HG03378 (cell line): Measurements from ENCODE around the gene SCPEP1.
A peak's percentile ranks its signal among the peaks of the same experiment; 100 is the strongest.
"Not testable (repeated sequence)": the region's sequence is repeated elsewhere in the genome, so short reads cannot be mapped to it uniquely, and the experiment has no call there.

Source experiments
- ATAC-seq: cut with Tn5 transposase; IDR thresholded peaks from one replicate; pipeline ENCODE4 v1.9.1; 2021; ENCODE audit warnings: mild to moderate bottlenecking, moderate library complexity; ENCODE audit not compliant: unreplicated experiment

The SCPEP1 gene

DNA sequence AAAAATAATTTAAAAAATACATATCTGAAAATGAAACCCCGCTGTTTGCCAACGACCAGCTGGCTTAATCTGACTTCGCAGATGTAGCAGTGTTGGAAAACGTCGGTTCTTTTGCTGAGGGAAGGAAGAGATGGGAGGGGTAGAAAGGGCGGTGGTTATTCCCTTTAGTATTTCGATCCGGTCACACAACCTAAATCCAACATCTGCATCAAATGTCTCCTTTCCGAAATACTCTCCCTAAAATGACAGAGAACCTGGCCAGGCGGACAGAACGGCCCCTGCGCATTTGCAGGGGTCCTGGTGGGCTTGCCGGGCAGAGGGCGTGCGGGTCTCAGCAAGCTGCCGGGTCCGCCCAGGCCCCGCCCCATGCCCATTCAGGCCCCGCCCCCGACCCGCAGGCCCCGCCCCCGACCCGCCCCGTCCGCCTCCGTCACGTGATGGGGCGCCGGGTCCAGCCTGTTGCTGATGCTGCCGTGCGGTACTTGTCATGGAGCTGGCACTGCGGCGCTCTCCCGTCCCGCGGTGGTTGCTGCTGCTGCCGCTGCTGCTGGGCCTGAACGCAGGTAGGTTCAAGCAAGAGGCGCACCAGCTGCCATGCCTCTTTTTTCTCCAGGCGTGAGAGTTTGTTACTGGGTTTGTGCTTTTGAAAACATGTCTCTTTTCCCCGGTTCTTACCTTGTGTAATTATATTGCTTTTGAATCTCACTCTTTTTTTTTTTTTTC lies at the start of gene SCPEP1:
TSS of gene SCPEP1 (plus strand) at position 459 of the 723 bp plus-strand sequence. CDS start at position 488, 29 bp downstream.
- ATAC-seq, result no peak

DNA sequence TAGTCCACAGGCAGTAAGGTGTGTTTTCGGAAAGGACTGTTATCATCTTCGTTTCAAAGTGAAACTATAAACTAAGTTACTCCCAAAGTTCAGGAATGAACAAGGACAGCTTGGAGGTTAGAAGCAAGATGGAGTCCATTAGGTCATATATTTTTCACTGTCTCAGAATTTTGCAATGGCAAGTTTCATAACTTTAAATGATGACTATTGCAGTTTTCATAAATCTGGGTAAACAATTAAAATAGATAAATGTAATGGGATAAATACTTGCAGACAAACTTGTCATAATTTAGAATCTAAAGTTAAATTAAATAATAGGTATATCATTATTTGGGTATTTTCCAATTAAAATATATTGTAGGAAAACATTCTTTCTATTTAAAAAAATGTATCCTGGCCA lies 49.3 kb upstream of the SCPEP1 start:
- no peak for ATAC-seq

- no peak for ATAC-seq
Measured at GRCh38 chr17:56929362-56929969, 48.5 kb upstream of the SCPEP1 start.

- ATAC-seq, result no peak
Measured at GRCh38 chr17:56930739-56931337, 47.1 kb upstream of the SCPEP1 start.

- no peak for ATAC-seq
Measured at GRCh38 chr17:56933151-56933745, 44.7 kb upstream of the SCPEP1 start.

DNA sequence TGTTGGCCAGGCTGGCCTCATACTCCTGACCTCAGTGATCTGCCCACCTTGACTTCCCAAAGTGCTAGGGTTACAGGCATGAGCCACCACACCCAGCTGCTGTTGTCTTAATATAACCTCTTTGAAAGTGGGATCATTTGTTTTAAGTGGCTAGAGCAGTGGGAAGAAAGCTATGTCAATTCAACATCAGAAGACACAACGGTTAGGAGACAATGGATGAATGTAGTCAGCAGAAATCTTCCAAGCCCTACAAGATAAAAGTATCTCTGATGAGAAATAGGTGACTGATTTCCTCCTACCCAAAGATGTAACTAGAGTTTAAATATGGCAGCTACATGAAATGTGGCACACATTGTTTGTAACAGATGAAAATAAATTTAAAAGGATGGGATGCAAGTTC lies 44.1 kb upstream of the SCPEP1 start:
- ATAC-seq, result no peak

DNA sequence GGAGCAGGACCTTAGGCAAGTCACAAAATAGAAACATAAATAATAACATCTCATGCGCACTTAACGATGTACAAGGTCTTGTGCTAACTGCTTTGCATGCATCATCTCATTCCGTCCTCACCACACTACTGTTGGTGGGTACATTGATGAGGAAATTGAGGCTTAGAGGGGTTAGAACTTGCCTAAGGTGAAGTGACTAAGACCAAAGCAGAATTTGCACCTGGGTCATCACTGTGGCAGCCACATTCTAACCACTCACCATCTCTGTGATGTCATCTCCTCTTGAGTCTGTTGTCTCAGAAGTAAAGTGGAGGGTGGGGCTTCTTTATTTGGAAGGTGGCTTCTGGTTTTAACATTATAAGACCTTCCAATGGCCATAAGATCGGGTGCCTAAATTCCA lies 43.7 kb upstream of the SCPEP1 start:
- no peak for ATAC-seq

- ATAC-seq, result no peak
Measured at GRCh38 chr17:56935461-56935860, 42.5 kb upstream of the SCPEP1 start.

GRCh38 chr17:56936697-56937322 lies 41.1 kb upstream of the SCPEP1 start:
- ATAC-seq, result no peak

- no peak for ATAC-seq
Measured at GRCh38 chr17:56937687-56938086, 40.2 kb upstream of the SCPEP1 start.

DNA sequence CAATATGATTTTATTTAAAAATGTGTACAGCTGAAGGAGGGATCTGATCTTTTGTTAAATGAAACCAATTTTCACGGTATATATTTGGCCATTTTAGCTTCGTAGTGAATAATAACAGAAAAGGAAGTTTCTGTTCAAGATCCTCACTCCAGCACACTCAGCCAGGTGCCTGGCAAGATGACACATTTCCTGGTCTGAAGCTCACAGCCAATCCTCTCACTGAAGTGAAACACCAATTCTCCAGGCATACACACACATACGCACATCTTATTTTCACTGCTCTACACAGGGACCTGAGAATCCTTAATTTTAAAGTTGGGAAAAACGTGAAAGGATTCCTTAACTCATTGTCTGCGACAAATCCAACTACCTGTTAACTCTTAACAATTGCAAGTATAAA lies 39.7 kb upstream of the SCPEP1 start:
- ATAC-seq, result not testable (repeated sequence)

GRCh38 chr17:56939869-56940484 lies 38.0 kb upstream of the SCPEP1 start:
- ATAC-seq, result peak; percentile 62

DNA sequence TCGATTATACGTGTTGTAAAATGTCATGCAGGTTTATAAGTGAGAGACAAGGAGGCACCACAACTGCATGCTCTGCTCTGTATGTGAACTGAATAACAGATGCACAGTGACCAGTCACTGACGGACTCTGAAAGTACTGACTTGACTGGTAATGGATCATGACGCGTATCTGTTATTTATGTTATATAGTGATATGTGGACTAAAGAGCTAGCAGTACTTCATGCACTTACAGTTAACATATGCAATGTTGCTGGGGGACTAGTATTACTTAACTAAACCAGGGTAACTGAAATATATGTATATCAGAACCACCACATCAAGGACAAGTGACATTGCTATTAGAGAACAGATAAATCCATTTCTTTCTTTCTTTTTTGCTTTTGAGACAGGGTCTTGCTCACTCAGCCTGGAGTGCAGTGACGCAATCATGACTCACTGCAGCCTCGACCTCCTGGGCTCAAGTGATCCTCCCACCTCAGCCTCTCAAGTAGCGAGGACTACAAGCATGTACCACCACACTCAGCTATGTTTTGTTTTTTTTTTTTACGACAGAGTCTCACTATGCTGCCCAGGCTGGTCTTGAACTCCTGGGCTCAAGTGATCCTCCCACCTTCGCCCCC lies 34.3 kb upstream of the SCPEP1 start:
- ATAC-seq, result no peak

DNA sequence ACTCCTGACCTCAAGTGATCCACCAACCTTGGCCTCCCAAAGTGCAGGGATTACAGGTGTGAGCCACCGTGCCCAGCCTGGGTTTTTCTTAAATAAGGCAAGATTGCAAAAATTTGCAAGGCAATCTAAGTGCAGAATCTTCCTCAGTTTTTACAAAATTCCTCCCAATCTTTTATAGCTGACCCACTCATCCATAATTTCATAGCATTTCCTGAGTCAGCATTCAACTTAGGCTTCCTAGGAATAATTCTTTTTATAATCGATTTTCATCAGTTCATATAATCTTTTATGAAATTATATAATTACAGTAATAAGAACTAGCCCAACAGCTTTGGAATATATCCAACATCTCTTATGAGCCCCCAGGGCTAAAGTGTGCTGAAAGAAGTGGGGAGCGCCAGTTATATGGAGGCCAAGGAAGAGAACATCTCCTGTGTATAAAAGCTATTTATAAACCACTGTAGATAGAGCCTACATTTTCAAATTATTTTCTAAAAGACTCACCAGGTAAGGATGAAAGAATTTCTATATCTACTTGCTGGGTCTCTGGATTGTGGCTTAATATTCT lies 31.9 kb upstream of the SCPEP1 start:
- no peak for ATAC-seq

DNA sequence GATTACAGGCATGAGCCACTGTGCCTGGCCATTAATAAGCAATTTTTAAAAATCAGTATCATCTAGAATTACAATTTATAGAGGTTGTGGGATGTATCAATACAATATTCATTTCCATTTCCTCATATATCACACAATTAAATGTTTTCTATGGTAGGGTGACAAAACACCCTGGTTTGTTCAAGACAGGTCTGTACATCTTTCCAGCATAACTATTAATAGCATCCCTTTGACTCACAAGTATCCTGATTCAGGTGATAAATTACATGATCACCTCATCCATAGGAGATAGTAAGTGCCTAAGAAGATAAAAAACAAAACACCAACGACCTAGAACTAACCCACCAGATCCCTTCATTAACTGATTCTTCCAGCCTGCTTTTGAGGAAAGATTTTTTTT lies 30.2 kb upstream of the SCPEP1 start:
- no peak for ATAC-seq

DNA sequence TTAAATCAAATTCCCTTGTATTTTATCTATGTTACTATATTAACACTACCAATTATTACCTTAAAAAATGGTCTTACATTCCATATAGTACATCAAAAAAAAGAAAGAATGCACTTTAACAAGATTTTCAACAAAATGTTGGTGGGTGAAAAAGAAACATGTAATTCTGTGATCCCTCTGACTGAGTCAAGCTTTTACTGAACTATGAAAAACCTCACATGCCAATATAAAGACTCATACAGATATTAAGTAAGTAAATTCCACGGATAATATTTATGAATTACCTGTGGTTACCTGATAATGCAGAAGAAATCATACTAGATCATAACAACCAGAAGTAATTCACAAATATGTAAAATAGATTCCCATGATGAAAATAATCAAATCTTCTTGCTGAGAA lies 29.4 kb upstream of the SCPEP1 start:
- ATAC-seq, result no peak

DNA sequence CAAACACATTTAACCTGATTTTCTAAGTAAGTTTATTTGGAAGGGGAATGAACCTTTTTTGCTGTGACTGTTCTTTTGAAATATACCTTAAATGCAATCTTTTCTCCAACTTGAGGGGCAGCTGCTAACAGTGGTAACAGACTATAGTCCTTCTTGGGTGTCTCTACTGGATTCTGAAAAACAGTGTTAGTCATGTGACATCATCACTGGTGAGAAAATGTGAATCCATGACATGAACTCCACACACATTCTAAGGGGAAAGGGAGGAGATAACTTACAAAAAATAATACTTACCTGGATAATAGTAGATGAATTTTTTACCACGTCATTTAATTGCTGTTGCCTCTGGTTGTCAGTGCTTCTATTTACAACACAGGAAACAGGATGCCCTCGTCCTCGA lies 28.3 kb upstream of the SCPEP1 start:
- ATAC-seq, result no peak

DNA sequence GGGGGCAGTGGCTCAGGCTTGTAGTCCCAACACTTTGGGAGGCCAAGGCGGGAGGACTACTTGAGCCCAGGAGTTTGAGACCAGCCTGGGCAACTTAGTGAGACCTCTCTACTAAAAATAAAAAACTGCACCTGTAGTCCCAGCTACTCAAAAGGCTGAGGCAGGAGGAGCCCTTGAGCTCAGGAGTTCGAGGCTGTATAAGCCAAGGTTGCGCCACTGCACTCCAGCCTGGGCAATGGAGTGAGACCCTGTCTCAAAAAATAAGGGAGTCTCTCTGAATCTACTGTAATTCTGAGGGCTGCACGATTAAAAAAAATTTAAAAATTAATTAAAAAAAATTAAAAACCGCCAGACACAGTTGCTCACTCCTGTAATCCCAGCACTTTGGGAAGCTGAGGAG lies 20.9 kb upstream of the SCPEP1 start:
- no peak for ATAC-seq

- ATAC-seq, result peak; percentile 90
Measured at GRCh38 chr17:56960596-56961538, 17.1 kb upstream of the SCPEP1 start, which contains the start of gene COIL. Gene COIL, minus strand, starts transcription at chr17:56961050. Its CDS starts 31 bp downstream, at chr17:56961019.
